DND-41 (cell line): ENCODE data around the gene TNN.

Experiments used
- ATAC-seq: fragments of 200-7000 bp; cut with Tn5 transposase; 3 replicates; pipeline ENCODE4 v1.9.1; 2021; ENCODE audit warnings: low read depth; ENCODE audit not compliant: insufficient read depth
- DNase-seq: peaks from one replicate; pipeline ENCODE4 v3.0.0-alpha.2; 2020
- H2AFZ ChIP-seq: 2 replicates; pipeline ENCODE4 v1.6.0; 2012; ENCODE audit warnings: low read depth, low read length
- H3K27ac ChIP-seq: 2 replicates; pipeline ENCODE4 v1.5.1; 2012; ENCODE audit warnings: low read length, inconsistent platforms
- H3K27me3 ChIP-seq: fragments of 200-600 bp; sonication (generic); 2 replicates; pipeline ENCODE4 v1.6.0; 2012; ENCODE audit warnings: low read length, mild to moderate bottlenecking, inconsistent platforms; ENCODE audit not compliant: insufficient read depth, poor library complexity
- H3K36me3 ChIP-seq: 2 replicates; pipeline ENCODE4 v1.5.1; 2012; ENCODE audit warnings: low read length, inconsistent platforms; ENCODE audit not compliant: insufficient read depth
- H3K4me1 ChIP-seq: 2 replicates; pipeline ENCODE4 v1.5.1; 2012; ENCODE audit warnings: mild to moderate bottlenecking, low read length; ENCODE audit not compliant: insufficient read depth
- H3K4me2 ChIP-seq: 2 replicates; pipeline ENCODE4 v1.6.0; 2012; ENCODE audit warnings: mild to moderate bottlenecking, moderate library complexity, low read length, inconsistent platforms; ENCODE audit not compliant: insufficient read depth
- H3K4me3 ChIP-seq, 2 experiments: fragments of 200-600 bp in 1 of 2; shearing (Covaris generic) in 1 of 2; 2 replicates each; pipeline ENCODE4 v1.5.1; 2012 to 2016; ENCODE audit warnings: inconsistent platforms in 2 of 2, low read length in 2 of 2, mild to moderate bottlenecking in 2 of 2, low read depth in 1 of 2, moderate library complexity in 1 of 2
- H3K79me2 ChIP-seq: 2 replicates; pipeline ENCODE4 v1.6.0; 2012; ENCODE audit warnings: low read length, inconsistent platforms; ENCODE audit not compliant: insufficient read depth
- H3K9ac ChIP-seq: 2 replicates; pipeline ENCODE4 v1.6.0; 2012; ENCODE audit warnings: low read depth, mild to moderate bottlenecking, inconsistent platforms, low read length, moderate library complexity
- H3K9me3 ChIP-seq: 2 replicates; pipeline ENCODE4 v1.5.1; 2012; ENCODE audit warnings: low read length, moderate library complexity, mild to moderate bottlenecking, inconsistent platforms; ENCODE audit not compliant: insufficient read depth, severe bottlenecking
- H4K20me1 ChIP-seq: 2 replicates; pipeline ENCODE4 v1.6.0; 2012; ENCODE audit warnings: low read length; ENCODE audit not compliant: insufficient read depth
- EZH2 ChIP-seq: IDR thresholded peaks from 3 replicates; pipeline ENCODE4 v1.6.1; 2012; ENCODE audit warnings: borderline replicate concordance, low read depth, mild to moderate bottlenecking, moderate library complexity, low read length, inconsistent platforms; ENCODE audit not compliant: severe bottlenecking
- TF ChIP-seq, protein P1 (sequence below): IDR thresholded peaks from 2 replicates; pipeline ENCODE4 v1.5.1; 2012; ENCODE audit warnings: borderline replicate concordance, low read length, moderate library complexity, mild to moderate bottlenecking; ENCODE audit not compliant: poor library complexity, severe bottlenecking; ENCODE audit errors: extremely low read depth

The TNN gene

DNA sequence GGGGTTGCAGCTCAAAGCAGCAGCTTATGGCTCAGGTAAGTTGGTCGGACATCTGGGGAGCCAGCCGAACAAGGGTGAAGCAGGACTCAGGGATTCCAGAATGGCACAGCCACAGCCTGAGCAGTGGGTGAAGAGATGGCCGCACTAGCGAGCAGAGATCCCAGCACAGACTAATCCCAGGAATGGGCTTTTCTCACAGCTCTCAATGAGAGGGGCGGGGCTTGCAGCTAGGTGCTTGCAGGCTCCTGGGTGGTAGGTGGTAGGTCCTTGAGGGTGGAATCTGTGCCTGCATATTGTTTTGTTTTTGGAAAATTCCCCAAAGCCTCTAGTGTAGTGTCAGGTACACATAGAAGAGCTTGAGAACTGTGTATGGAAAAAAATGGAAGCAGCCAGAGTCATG lies 116.0 kb downstream of the TNN start:
- Histone ChIP-seq H3K4me1 (peaks cover 4% of the 10 kb centered on the region), H3K9me3 (no peaks in the 10 kb centered on the region), H3K4me3 (no peak overlapping the region), H4K20me1 (no peaks in the 10 kb centered on the region), H3K27ac (no peak overlapping the region), H3K27me3 (no peaks in the 10 kb centered on the region), H2AFZ (no peak overlapping the region), H3K79me2 (no peaks in the 10 kb centered on the region), H3K36me3 (no peaks in the 10 kb centered on the region), H3K9ac (no peak overlapping the region), H3K4me2 (no peak overlapping the region)
- no peak for DNase-seq
- ATAC-seq, result no peak
- TF ChIP-seq EZH2, result no peak
- TF ChIP-seq, protein P1, sequence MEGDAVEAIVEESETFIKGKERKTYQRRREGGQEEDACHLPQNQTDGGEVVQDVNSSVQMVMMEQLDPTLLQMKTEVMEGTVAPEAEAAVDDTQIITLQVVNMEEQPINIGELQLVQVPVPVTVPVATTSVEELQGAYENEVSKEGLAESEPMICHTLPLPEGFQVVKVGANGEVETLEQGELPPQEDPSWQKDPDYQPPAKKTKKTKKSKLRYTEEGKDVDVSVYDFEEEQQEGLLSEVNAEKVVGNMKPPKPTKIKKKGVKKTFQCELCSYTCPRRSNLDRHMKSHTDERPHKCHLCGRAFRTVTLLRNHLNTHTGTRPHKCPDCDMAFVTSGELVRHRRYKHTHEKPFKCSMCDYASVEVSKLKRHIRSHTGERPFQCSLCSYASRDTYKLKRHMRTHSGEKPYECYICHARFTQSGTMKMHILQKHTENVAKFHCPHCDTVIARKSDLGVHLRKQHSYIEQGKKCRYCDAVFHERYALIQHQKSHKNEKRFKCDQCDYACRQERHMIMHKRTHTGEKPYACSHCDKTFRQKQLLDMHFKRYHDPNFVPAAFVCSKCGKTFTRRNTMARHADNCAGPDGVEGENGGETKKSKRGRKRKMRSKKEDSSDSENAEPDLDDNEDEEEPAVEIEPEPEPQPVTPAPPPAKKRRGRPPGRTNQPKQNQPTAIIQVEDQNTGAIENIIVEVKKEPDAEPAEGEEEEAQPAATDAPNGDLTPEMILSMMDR, result no peak

DNA sequence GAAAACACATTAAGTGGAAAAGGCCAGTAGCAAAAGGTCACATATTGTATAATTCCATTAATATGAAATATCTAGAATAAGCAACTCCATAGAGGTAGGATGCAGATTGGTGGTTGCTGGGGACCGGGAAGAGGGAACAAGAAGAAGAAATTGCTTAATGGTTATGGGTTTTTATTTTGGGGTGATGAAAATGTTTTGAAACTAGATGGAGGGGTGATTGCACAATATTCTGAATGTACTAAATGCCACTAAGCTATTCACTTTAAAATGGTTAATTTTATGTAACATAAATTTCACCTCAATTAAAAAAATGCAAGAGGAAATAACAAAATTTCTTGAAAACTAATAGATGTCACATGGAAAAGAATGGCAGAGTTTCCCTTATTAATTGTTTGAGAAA lies 118.3 kb downstream of the TNN start:
- H3K9me3 ChIP-seq, result no peaks in the 10 kb centered on the region
- H3K4me3 ChIP-seq, result no peak overlapping the region
- no peak overlapping the region for H3K4me2 ChIP-seq
- no peak for DNase-seq
- no peaks in the 10 kb centered on the region for H3K27me3 ChIP-seq
- ATAC-seq, result no peak
- H2AFZ ChIP-seq, result no peak overlapping the region
- H3K36me3 ChIP-seq, result no peaks in the 10 kb centered on the region
- TF ChIP-seq, protein P1, result no peak
- no peak for TF ChIP-seq EZH2
- H3K27ac ChIP-seq, result no peak overlapping the region
- H4K20me1 ChIP-seq, result no peaks in the 10 kb centered on the region
- H3K9ac ChIP-seq, result no peak overlapping the region
- H3K79me2 ChIP-seq, result no peaks in the 10 kb centered on the region
- peaks cover 14% of the 10 kb centered on the region for H3K4me1 ChIP-seq

DNA sequence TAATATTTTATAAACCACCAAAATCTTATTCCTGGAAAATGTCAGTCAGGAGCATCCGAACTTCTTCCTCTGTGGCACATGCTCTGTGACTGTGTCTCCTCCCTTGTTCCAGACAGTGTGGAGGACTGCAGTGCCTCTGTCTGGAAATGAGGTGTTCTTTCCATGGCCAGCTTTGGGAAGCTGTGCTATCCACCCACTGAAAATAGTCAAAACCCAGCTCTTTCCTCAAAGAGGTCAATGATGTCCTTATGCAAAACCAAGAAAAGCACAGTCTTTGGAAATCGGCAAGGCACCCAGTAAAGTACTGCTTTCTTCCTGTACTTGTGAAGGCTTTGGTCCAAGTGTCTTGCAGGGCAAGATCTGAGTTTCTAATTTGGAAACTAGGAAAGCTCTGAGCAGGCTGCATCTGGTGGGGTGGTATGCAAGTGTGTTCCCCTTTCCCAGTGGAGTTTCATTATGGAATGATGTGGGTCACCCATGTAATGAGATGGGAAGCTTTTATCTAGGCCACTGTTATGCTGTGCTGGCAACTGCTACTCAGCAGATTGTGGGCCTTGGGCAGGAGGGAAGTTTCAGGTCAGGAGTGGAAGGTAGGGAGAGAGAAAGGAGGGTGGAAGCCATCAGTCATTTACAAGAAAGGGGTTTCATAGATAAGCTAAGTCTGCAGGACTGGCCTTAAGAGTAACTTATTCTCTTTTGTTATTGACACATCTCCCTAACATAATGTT lies 119.0 kb downstream of the TNN start:
- no peaks in the 10 kb centered on the region for H3K36me3 ChIP-seq
- peaks cover 18% of the 10 kb centered on the region for H3K4me1 ChIP-seq
- no peak overlapping the region for H3K4me3 ChIP-seq
- no peak overlapping the region for H3K27ac ChIP-seq
- peaks cover 3% of the 10 kb centered on the region for H3K27me3 ChIP-seq
- DNase-seq, result no peak
- H3K79me2 ChIP-seq, result no peaks in the 10 kb centered on the region
- no peak overlapping the region for H3K4me2 ChIP-seq
- TF ChIP-seq EZH2, result no peak
- TF ChIP-seq, protein P1, result no peak
- ATAC-seq, result no peak
- H3K9me3 ChIP-seq, result no peaks in the 10 kb centered on the region
- H4K20me1 ChIP-seq, result no peaks in the 10 kb centered on the region
- no peak overlapping the region for H2AFZ ChIP-seq
- H3K9ac ChIP-seq, result no peak overlapping the region

DNA sequence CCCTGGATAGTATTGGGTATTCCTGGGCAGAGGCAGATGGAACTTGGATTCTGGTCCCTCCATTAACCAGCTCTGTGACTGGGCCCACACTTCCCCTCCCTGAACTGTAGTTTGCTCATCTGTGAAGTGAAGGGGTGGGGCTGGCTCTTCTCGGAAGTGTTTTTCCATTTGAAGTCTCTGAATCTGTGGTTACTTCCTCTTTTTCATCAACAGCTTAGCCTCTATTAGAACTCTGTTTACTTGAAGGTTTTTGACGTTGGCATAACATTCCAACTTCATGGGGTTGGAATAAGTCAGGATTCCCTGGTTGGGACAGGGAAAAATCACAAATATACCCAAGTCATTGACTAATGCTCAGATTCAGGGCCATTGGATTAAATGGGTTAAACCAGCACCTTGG lies 121.3 kb downstream of the TNN start:
- peak; percentile 74 for DNase-seq
- Histone ChIP-seq H4K20me1 (no peaks in the 10 kb centered on the region), H3K4me1 (peaks cover 28% of the 10 kb centered on the region), H3K9me3 (no peaks in the 10 kb centered on the region), H3K4me2 (no peak overlapping the region), H3K27me3 (peaks cover 13% of the 10 kb centered on the region), H3K79me2 (no peaks in the 10 kb centered on the region), H3K27ac (peak overlapping the region; percentile 54), H2AFZ (peak overlapping the region; percentile 50), H3K36me3 (no peaks in the 10 kb centered on the region), H3K9ac (no peak overlapping the region), H3K4me3 (no peak overlapping the region)
- peak; percentile 90 for ATAC-seq
- TF ChIP-seq, protein P1, result no peak
- TF ChIP-seq EZH2, result no peak
